Endodermal cell (in vitro differentiated cells): ENCODE measurements around the gene U2AF2. TPM values are rescaled to one million over a fixed set of nuclear protein-coding genes. Genes with fewer than 3 reads are reported as not detected.

Source experiments
- DNase-seq: peaks from one replicate; pipeline ENCODE4 v3.0.0-alpha.2; 2017
- H3K27ac ChIP-seq: 2 replicates; pipeline ENCODE4 v1.5.1; 2013; ENCODE audit warnings: mild to moderate bottlenecking, low read depth, low read length, moderate library complexity
- H3K27me3 ChIP-seq: 2 replicates; pipeline ENCODE4 v1.6.1; 2013; ENCODE audit warnings: mild to moderate bottlenecking, low read length, moderate library complexity; ENCODE audit not compliant: insufficient read depth, control insufficient read depth, poor library complexity, severe bottlenecking
- H3K36me3 ChIP-seq: 2 replicates; pipeline ENCODE4 v1.7.0; 2013; ENCODE audit warnings: mild to moderate bottlenecking, low read length, moderate library complexity; ENCODE audit not compliant: control insufficient read depth, insufficient read depth
- H3K4me1 ChIP-seq: one replicate; pipeline ENCODE4 v1.7.0; 2013; ENCODE audit warnings: low read length; ENCODE audit not compliant: control insufficient read depth, insufficient read depth
- H3K4me3 ChIP-seq: 2 replicates; pipeline ENCODE4 v1.5.1; 2013; ENCODE audit warnings: mild to moderate bottlenecking, low read length, moderate library complexity
- H3K9ac ChIP-seq: 2 replicates; pipeline ENCODE4 v1.6.1; 2013; ENCODE audit warnings: mild to moderate bottlenecking, low read length, moderate library complexity; ENCODE audit not compliant: poor library complexity, severe bottlenecking; ENCODE audit errors: extremely low read depth
- H3K9me3 ChIP-seq: 2 replicates; pipeline ENCODE4 v1.6.1; 2013; ENCODE audit warnings: mild to moderate bottlenecking, low read length, moderate library complexity; ENCODE audit not compliant: control insufficient read depth
- H3K27ac Mint-ChIP-seq: 2 replicates; pipeline ENCODE4 v1.8.0; 2020; ENCODE audit warnings: mixed read lengths
- H3K27me3 Mint-ChIP-seq: 2 replicates; pipeline ENCODE4 v1.8.0; 2021; ENCODE audit warnings: mild to moderate bottlenecking, mixed read lengths; ENCODE audit not compliant: insufficient read depth
- H3K36me3 Mint-ChIP-seq: 2 replicates; pipeline ENCODE4 v1.8.0; 2020; ENCODE audit warnings: low read depth, mixed read lengths
- H3K4me1 Mint-ChIP-seq: 2 replicates; pipeline ENCODE4 v1.8.0; 2020; ENCODE audit warnings: mixed read lengths
- H3K4me3 Mint-ChIP-seq: 2 replicates; pipeline ENCODE4 v1.8.0; 2020; ENCODE audit warnings: mild to moderate bottlenecking, moderate library complexity, mixed read lengths
- H3K9me3 Mint-ChIP-seq: 2 replicates; pipeline ENCODE4 v1.8.0; 2020; ENCODE audit warnings: mild to moderate bottlenecking, mixed read lengths
- WGBS, 2 experiments: methylation state at CpG; one replicate each; pipeline versions ENCODE4 v1.1.5 to v1.1.7; 2013; ENCODE audit warnings: missing lambda C conversion rate in 2 of 2, mixed read lengths in 1 of 2; ENCODE audit not compliant: insufficient coverage in 1 of 2, insufficient read length in 1 of 2; 5-methylcytosine and 5-hydroxymethylcytosine counted together
- total RNA-seq, 2 donors: library from RNA; stranded (reverse); fragmentation: NEBNext Ultra II Directional in 1 of 2; extraction: Animal tissue kit (Norgen Biotek cat#: 25700) in 1 of 2; gene quantifications; 2 replicates in 1 of 2; 3 replicates in 1 of 2; pipeline ENCODE4 v1.2.1, GENCODE V29; 2021
- TF ChIP-seq, protein P1 (sequence below): fragments of 200-600 bp; sonication (generic); conservative IDR thresholded peaks from 2 replicates; pipeline ENCODE4 v1.5.0; 2021; ENCODE audit warnings: antibody characterized with exemption, mild to moderate bottlenecking

Gene U2AF2
- total RNA-seq, 2 donors from 2014 or later: 264 to 293 TPM

DNA sequence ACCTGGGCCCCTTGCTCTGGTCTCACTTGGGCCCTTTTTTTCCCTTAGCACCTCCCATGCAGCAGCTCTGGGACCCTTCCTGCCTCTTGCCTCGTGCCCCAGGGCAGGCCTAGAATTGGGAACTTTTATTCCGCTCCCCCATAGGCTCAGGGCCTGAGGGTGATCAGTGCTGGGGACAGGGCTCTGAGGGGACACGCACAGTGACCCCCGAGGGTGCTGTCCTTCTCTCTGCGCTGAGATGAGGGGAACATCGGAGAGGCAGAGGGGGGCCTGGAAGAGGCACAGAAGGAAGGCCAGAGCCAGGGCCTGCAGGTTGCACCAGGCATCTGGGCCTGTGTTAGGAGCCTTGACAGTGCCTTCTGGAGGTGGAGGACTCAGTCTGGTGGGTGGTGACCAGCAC lies 30.9 kb downstream of the U2AF2 start:
- Mint-ChIP-seq H3K9me3 (no peaks in the 10 kb centered on the region), H3K36me3 (peaks cover 38% of the 10 kb centered on the region), H3K4me3 (no peak overlapping the region), H3K27ac (no peak overlapping the region), H3K4me1 (peaks cover 13% of the 10 kb centered on the region), H3K27me3 (no peaks in the 10 kb centered on the region)
- no peak overlapping the region for H3K4me3 ChIP-seq
- TF ChIP-seq, protein P1, sequence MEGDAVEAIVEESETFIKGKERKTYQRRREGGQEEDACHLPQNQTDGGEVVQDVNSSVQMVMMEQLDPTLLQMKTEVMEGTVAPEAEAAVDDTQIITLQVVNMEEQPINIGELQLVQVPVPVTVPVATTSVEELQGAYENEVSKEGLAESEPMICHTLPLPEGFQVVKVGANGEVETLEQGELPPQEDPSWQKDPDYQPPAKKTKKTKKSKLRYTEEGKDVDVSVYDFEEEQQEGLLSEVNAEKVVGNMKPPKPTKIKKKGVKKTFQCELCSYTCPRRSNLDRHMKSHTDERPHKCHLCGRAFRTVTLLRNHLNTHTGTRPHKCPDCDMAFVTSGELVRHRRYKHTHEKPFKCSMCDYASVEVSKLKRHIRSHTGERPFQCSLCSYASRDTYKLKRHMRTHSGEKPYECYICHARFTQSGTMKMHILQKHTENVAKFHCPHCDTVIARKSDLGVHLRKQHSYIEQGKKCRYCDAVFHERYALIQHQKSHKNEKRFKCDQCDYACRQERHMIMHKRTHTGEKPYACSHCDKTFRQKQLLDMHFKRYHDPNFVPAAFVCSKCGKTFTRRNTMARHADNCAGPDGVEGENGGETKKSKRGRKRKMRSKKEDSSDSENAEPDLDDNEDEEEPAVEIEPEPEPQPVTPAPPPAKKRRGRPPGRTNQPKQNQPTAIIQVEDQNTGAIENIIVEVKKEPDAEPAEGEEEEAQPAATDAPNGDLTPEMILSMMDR: no peak
- no peak overlapping the region for H3K9ac ChIP-seq
- no peak overlapping the region for H3K27ac ChIP-seq
- H3K9me3 ChIP-seq: no peaks in the 10 kb centered on the region
- 95 to 100% methylated on average over 1 to 6 of the region's 6 CpGs for WGBS, 2 experiments
- peaks cover 12% of the 10 kb centered on the region for H3K4me1 ChIP-seq
- H3K27me3 ChIP-seq: no peaks in the 10 kb centered on the region
- H3K36me3 ChIP-seq: peaks cover 41% of the 10 kb centered on the region
- DNase-seq: no peak

DNA sequence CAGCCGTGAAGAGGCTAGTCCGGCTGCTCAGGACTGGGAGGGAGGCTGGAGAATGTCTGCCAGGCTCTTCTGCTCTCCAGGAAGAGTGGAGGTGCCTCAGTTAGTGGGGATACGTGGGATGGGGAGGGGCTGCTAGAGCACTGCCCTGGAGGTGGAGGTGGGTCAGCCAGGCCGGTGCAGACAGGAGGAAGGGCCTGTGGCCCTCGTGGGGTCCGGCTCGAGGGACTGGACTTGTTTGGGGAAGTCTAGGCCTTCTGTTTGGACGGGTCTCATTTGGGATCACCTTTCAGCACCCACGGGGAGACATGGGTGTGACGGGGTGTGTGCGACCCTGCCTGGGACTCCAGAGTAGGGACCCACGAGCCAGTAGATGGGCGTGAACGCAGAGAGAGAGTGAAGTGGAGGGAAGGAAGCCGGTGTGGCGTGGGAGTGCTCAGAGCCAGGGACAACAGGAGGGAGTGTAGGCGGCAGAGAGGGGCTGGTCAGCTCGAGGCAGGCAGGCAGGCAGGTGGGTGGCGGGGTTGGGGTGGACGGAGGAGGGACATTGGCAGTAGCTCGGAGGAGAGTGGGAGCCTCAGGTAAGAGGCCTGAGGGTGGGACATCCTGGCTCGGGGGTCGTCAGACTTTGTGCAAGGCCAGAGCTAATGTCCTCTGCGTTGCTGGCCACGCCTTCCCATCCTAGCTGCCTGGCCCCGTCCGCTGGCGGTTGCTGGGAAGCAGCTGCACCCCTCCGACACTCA lies 31.6 kb downstream of the U2AF2 start:
- TF ChIP-seq, protein P1: no peak
- Histone ChIP-seq H3K4me3 (no peak overlapping the region), H3K9me3 (no peaks in the 10 kb centered on the region), H3K9ac (no peak overlapping the region), H3K27me3 (no peaks in the 10 kb centered on the region), H3K36me3 (peaks cover 35% of the 10 kb centered on the region), H3K27ac (no peak overlapping the region), H3K4me1 (peaks cover 12% of the 10 kb centered on the region)
- DNase-seq: no peak
- H3K4me3 Mint-ChIP-seq: no peak overlapping the region
- H3K36me3 Mint-ChIP-seq: peaks cover 42% of the 10 kb centered on the region
- no peaks in the 10 kb centered on the region for H3K27me3 Mint-ChIP-seq
- H3K4me1 Mint-ChIP-seq: peaks cover 13% of the 10 kb centered on the region
- no peaks in the 10 kb centered on the region for H3K9me3 Mint-ChIP-seq
- no peak overlapping the region for H3K27ac Mint-ChIP-seq
- WGBS, 2 experiments: 94 to 97% methylated on average over 25 to 29 of the region's 29 CpGs

- H3K27ac ChIP-seq: no peak overlapping the region
- H3K36me3 Mint-ChIP-seq: peaks cover 39% of the 10 kb centered on the region
- peaks cover 13% of the 10 kb centered on the region for H3K4me1 Mint-ChIP-seq
- no peaks in the 10 kb centered on the region for H3K27me3 Mint-ChIP-seq
- H3K27ac Mint-ChIP-seq: no peak overlapping the region
- H3K4me3 Mint-ChIP-seq: no peak overlapping the region
- peaks cover 12% of the 10 kb centered on the region for H3K4me1 ChIP-seq
- H3K4me3 ChIP-seq: no peak overlapping the region
- 95 to 98% methylated on average over 8 to 22 of the region's 22 CpGs for WGBS, 2 experiments
- H3K27me3 ChIP-seq: no peaks in the 10 kb centered on the region
- peaks cover 26% of the 10 kb centered on the region for H3K36me3 ChIP-seq
- H3K9me3 ChIP-seq: no peaks in the 10 kb centered on the region
- no peaks in the 10 kb centered on the region for H3K9me3 Mint-ChIP-seq
- H3K9ac ChIP-seq: no peak overlapping the region
- no peak for DNase-seq
- TF ChIP-seq, protein P1: no peak
These were observed 32.7 kb downstream of the U2AF2 start for GRCh38 chr19:55687281-55688201.
